ENCODE measurements around the gene RYR1.
A peak's percentile ranks its signal among the peaks of the same experiment; 100 is the strongest.
"Not testable (repeated sequence)": the region's sequence is repeated elsewhere in the genome, so short reads cannot be mapped to it uniquely, and the experiment has no call there.

Gene RYR1

DNA sequence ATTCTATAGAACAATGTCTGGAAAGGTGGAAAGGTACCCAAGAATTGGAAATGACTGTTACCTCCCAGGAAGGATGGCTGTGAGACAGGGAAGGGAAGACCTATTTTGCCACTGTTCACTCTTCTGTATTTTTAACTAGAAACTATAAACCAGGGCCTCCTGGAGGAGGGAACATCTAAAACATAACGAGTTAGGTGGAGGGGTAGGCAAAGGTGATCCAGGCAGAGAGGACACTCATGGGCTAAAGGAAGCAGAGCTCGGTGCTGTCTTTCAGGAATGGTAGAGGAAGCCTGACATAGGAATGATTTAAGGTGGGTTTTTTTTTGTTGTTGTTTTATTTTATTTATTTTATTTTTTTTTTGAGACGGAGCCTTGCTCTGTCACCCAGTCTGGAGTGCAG lies 191.3 kb downstream of the RYR1 start:
- no peak for DNase-seq

DNA sequence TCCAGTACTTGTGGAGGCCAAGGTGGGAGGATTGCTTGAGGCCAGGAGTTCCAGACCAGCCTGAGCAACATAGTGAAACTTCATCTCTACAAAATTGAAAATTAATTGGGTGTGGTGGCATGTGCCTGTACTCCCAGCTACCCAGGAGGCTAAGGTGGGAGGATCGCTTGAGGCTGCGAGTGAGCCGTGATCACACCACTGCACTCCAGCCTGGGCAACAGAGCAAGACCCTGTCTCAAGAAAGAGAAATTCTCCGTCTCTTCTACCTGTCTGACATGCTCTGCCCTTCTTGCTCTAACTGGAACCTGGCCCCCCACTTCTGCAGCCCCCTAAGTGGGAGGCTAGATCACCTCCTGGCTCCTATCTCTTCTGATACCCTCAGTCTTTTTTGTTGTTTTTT lies 192.9 kb downstream of the RYR1 start:
- DNase-seq: no peak

DNA sequence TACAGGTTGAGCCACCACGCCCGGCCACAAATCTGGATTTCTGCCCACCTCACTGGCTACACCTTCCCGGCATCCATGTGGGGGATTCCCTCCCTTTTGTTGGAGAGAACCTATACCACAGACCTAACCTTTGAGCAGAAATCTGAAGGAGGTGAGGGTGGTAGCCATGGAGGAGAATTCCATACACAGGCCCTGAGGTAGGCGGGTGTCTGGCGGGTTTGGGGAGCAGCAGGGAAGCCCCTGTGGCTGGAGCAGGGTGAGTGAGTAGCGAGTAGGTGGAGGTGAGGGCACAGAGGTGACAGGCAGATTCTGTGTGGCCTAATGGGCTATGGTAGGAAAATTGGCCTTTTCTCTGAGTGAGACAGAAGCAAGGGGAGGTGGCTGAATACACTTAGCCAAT lies 196.1 kb downstream of the RYR1 start:
- no peak for DNase-seq

DNA sequence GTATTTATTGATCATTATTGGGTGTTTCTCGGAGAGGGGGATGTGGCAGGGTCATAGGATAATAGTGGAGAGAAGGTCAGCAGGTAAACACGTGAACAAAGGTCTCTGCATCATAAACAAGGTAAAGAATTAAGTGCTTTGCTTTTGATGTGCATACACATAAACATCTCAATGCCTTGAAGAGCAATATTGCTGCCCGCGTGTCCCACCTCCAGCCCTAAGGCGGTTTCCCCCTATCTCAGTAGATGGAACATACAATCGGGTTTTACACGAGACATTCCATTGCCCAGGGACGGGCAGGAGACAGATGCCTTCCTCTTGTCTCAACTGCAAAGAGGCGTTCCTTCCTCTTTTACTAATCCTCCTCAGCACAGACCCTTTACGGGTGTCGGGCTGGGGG lies 197.8 kb downstream of the RYR1 start:
- not testable (repeated sequence) for DNase-seq

DNA sequence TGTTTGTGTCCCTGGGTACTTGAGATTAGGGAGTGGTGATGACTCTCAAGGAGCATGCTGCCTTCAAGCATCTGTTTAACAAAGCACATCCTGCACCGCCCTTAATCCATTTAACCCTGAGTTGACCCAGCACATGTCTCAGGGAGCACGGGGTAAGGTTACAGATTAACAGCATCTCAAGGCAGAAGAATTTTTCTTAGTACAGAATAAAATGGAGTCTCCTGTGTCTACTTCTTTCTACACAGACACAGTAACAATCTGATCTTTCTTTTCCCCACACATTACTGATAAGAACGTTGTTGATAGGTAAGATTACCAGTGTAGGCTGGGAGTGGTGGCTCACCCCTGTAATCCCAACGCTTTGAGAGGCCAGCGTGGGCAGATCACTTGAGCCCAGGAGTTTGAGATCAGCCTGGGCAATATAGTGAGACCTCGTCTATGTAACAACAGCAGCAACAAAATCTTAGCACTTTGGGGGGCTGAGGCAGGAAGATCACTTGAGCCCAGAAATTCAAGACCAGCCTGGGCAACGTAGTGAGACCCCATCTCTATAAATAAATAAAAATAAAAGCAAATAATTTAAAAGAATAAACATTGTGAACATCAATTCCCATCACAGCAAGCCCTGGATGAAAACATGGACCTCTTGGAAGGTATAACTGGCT lies 198.5 kb downstream of the RYR1 start:
- DNase-seq: not testable (repeated sequence)

DNA sequence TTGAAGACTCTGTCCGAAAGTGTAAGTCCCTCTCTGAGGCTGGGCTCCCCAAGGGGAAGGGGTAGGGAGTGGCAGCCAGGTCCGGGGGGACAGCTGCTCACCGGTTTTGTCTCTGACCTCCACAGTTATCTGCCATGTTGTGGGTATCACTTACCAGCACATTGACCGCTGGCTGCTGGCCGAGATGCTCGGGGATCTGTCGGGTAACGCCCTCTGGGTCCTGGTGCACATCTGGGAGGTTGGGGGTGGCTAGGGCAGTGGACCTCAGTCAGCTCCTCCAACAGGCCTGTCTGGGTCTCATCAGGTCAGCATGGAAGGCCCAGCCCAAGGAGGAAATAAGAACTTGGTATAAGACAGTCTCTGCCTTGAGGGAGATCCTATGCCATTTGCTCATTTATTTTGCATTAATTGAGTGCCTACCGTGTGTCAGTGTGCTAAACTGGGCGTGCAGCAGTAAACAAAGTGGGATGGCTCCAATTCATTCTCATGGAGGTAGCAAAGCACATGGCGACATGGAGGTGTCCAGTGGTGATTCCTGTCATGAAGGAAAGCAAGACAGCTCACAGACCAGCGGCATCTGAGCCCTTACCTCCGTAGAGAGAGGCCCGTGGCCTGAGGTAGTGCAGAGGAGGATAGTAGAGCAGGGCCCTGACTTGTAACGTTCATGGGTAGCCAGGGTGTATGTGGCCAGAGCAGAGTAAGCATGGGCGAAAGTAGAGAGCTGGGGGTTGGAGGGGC lies 199.2 kb downstream of the RYR1 start:
- DNase-seq: no peak

DNA sequence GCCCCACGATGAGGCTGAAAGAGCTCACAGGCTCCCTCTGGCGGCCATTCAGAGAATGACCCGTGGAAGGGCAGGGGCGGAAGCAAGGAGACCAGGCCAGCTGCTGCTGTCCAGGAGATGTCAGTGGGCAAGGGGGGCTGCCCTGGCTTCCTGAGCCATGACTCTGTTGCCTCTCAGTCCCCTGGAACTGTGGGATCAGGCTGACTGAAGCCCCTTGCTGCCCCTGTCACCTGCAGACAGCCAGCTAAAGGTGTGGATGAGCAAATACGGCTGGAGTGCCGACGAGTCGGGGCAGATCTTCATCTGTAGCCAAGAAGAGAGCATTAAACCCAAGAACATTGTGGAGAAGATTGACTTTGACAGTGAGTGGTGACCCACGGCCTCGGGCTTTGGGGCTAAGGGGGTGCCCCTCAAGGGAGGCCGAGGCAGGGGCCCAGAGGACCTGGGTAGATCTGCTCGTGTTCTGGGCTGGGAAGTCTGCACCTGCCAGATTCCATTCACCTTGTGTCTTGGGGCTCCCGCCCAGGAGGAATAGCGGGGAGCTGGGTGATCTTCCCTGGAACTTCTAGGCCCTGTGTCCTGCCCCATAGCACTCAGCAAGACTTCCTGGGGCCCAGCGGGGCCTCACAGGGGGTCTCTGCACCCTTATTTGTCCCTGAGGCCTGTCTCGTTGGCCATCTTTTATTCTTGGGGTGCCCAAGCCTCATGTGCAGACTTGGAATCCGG lies 201.4 kb downstream of the RYR1 start:
- DNase-seq: peak; percentile 74 to 79

DNA sequence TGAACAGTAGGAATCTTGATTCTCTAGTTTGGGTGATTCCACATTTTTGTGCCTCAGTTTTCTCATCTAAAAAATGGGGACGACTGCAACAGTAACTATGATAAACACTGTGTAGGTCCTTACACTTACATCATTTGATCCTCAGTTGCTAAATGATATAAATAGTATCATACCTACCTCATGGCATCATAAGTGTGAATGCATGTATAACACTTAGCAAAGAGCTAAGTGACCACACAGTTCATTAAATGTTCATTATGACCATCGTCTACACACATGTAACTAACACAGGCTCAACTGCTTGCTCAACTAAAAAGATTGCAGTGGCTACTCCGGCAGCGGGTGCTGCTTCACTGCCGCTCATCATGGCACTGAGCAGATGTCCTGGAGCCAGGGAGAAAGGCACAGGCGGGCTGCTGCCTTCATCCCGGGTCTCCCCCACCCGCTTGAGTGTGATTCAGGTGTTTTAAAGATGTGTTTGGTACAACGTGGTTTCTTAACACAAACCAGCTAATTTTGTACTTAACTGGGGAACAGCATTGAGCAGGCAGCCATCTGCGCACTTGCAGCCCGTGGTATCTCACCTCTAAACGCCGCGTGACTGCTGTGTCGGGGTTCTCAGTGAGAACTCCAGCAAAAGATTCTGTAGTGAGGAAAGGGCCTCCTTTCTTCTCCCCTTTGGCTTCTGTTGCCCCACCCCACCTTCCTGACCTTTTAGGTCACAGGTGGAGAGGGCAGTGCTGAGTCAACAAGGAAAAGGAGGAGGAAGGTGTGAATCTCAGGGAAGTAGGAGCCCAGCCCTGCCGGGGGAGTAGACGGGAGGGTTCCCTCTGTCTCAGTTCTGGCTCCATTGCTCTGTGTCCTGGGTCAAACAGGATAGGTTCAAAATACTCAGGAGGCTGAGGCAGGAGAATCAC lies 202.2 kb downstream of the RYR1 start:
- no peak for DNase-seq
